ENCODE measurements around the gene KSR2. TPM values are rescaled to one million over a fixed set of nuclear protein-coding genes. Genes with fewer than 3 reads are reported as not detected.
"Not testable (repeated sequence)": the region's sequence is repeated elsewhere in the genome, so short reads cannot be mapped to it uniquely, and the experiment has no call there.

Gene KSR2
- total and polyA plus RNA-seq, 7 donors, result under 0.01 to 0.04 (median 0.02) TPM; not detected in 2

GRCh38 chr12:117900561-117900960, 68.2 kb downstream of the KSR2 start:
- TF ChIP-seq, protein P1, sequence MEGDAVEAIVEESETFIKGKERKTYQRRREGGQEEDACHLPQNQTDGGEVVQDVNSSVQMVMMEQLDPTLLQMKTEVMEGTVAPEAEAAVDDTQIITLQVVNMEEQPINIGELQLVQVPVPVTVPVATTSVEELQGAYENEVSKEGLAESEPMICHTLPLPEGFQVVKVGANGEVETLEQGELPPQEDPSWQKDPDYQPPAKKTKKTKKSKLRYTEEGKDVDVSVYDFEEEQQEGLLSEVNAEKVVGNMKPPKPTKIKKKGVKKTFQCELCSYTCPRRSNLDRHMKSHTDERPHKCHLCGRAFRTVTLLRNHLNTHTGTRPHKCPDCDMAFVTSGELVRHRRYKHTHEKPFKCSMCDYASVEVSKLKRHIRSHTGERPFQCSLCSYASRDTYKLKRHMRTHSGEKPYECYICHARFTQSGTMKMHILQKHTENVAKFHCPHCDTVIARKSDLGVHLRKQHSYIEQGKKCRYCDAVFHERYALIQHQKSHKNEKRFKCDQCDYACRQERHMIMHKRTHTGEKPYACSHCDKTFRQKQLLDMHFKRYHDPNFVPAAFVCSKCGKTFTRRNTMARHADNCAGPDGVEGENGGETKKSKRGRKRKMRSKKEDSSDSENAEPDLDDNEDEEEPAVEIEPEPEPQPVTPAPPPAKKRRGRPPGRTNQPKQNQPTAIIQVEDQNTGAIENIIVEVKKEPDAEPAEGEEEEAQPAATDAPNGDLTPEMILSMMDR (IDR thresholded peaks at IDR 0.05), result no peak
- Histone ChIP-seq H3K4me1 (no peaks in the 10 kb centered on the region), H3K9me3 (no peaks in the 10 kb centered on the region), H3K36me3 (ENCODE audit: insufficient read depth in 1 of 2, low read depth in 1 of 2) (no peaks in the 10 kb centered on the region), H3K27me3 (ENCODE audit: insufficient read depth in 3 of 3, low read length in 2 of 3) (no peaks in the 10 kb centered on the region), H3K27ac (no peak overlapping the region), H3K4me3 (no peak overlapping the region)
- ATAC-seq (no peak), DNase-seq (no peak)
- 80 to 83% (median 82%) methylated on average over 4 of the region's 4 CpGs for WGBS, 3 donors
- intact Hi-C loops (cut with DNase I), result no loop called here

DNA sequence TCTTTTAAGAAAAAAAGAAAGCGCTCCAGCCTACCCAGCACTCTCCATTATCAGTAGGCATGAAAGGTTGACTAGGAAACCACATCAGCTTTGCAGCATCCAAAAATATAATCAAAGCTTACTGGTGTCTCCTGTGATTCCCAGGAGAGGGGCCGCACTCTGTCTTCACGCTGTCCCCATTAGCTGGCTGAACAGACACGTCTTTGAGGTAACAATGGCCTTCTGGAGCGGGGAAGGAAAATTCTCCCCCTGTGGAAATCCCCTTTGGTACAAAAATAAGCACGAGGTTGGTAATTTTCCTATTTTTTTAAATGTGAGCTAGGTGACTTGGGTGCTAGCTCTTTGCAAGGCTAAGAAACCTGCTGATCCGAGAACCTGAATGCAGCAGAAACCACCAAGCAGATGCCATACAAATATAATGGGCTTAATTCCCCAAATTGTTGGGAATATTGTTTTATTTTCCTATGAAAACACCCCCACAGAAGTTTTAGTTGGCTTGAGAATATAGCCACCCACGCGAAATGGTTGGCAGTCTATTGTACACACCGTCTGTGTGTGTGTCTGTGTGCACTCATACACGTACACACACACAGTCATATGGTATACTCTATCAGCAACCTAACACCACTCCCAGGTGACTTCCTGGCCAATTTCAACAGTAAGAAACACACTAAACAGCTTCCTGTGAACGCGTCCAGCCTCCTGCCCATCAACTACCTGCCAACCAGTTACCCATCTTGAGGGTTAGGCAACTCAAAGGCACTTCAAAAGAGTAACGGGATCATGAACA, 71.2 kb downstream of the KSR2 start:
- TF ChIP-seq, protein P1 (IDR thresholded peaks at IDR 0.05), result no peak
- Histone ChIP-seq H3K27me3 (ENCODE audit: insufficient read depth in 3 of 3, low read length in 2 of 3) (no peaks in the 10 kb centered on the region), H3K4me3 (no peak overlapping the region), H3K27ac (no peak overlapping the region), H3K36me3 (ENCODE audit: insufficient read depth in 1 of 2, low read depth in 1 of 2) (no peaks in the 10 kb centered on the region), H3K9me3 (no peaks in the 10 kb centered on the region), H3K4me1 (no peaks in the 10 kb centered on the region)
- intact Hi-C loops (cut with DNase I), result no loop called here
- no peak for ATAC-seq
- DNase-seq, result no peak
- 72 to 76% (median 76%) methylated on average over 14 of the region's 14 CpGs for WGBS, 3 donors

- Histone ChIP-seq H3K4me1 (no peaks in the 10 kb centered on the region), H3K27ac (no peak overlapping the region), H3K27me3 (ENCODE audit: insufficient read depth in 3 of 3, low read length in 2 of 3) (no peaks in the 10 kb centered on the region), H3K36me3 (ENCODE audit: insufficient read depth in 1 of 2, low read depth in 1 of 2) (no peaks in the 10 kb centered on the region), H3K9me3 (no peaks in the 10 kb centered on the region), H3K4me3 (no peak overlapping the region)
- WGBS, 3 donors, result 96 to 100% (median 97%) methylated on average over 1 of the region's 1 CpG
- ATAC-seq (no peak), DNase-seq (no peak)
- TF ChIP-seq, protein P1 (IDR thresholded peaks at IDR 0.05), result no peak
- intact Hi-C loops (cut with DNase I), result no loop called here
Observed at GRCh38 chr12:117896009-117896408, 72.8 kb downstream of the KSR2 start.

DNA sequence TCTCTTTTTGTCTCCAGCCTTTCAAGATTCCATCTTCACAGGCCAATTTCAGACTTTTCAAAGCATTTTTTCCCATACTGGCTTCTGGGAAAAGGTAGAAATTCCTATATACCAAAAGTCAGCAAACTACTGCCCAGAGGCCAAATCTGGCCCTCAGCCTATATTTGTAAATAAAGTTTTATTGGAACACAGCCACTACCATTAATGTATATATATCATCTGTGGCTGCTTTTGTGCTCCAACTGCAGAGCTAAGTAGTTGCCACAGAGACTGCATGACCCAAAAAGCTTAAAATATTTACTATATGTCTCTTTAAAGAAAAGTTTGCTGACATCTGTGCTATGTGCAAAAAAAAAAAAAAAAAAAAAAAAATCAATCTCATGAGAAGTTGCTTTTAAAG, 76.3 kb downstream of the KSR2 start:
- Histone ChIP-seq H3K4me1 (no peaks in the 10 kb centered on the region), H3K4me3 (no peak overlapping the region), H3K9me3 (no peaks in the 10 kb centered on the region), H3K27ac (no peak overlapping the region), H3K27me3 (ENCODE audit: insufficient read depth in 3 of 3, low read length in 2 of 3) (no peaks in the 10 kb centered on the region), H3K36me3 (ENCODE audit: insufficient read depth in 1 of 2, low read depth in 1 of 2) (no peaks in the 10 kb centered on the region)
- intact Hi-C loops (cut with DNase I), result no loop called here
- DNase-seq (no peak), ATAC-seq (no peak)
- TF ChIP-seq, protein P1 (IDR thresholded peaks at IDR 0.05), result no peak

DNA sequence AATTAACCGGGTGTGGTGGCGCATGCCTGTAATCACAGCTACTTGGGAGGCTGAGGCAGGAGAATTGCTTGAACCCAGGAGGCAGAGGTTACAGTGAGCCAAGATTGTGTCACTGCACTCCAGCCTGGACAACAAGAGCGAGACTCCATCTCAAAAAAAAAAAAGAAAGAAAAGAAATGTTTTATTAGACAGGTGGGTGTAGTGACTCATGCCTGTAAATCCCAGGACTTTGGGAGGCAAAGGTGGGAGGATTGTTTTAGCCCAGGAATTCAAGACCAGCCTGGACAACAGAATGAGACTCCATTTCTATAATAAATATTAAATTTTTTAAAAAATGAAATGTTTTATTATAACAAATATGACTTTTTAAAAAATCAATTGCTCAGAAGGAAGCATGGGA, 77.5 kb downstream of the KSR2 start:
- H3K27ac ChIP-seq; H3K36me3 ChIP-seq (ENCODE audit: insufficient read depth in 1 of 2, low read depth in 1 of 2); ATAC-seq; H3K4me1 ChIP-seq; H3K4me3 ChIP-seq; intact Hi-C loops (cut with DNase I); DNase-seq; H3K27me3 ChIP-seq (ENCODE audit: insufficient read depth in 3 of 3, low read length in 2 of 3); H3K9me3 ChIP-seq: not testable (repeated sequence)
- 87 to 91% (median 89%) methylated on average over 3 of the region's 3 CpGs for WGBS, 3 donors

Data from psoas muscle (tissue), 8 donors.